Upper lobe of left lung (tissue), 6 donors: ENCODE measurements around the gene SMYD3. TPM values are rescaled to one million over a fixed set of nuclear protein-coding genes. Genes with fewer than 3 reads are reported as not detected.
A peak's percentile ranks its signal among the peaks of the same experiment; 100 is the strongest.

Experiments used
- ATAC-seq, 2 donors: fragments of 200-7000 bp; cut with Tn5 transposase; one replicate each; pipeline ENCODE4 v1.9.1; 2022; ENCODE audit warnings: mild to moderate bottlenecking in 2 of 2, moderate library complexity in 2 of 2; ENCODE audit not compliant: low FRiP score in 2 of 2
- DNase-seq, 2 donors: peaks; one replicate each; pipeline ENCODE4 v3.0.0-alpha.2; 2019 to 2020
- H3K27ac ChIP-seq, 4 donors: fragments of 200-600 bp; sonication (generic); one replicate each; pipeline ENCODE4 v1.5.1; 2016 to 2019
- H3K27me3 ChIP-seq, 4 donors: fragments of 200-600 bp; sonication (generic); one replicate each; pipeline ENCODE4 v1.5.1; 2017 to 2019
- H3K36me3 ChIP-seq, 4 donors: fragments of 200-600 bp; sonication (generic); one replicate each; pipeline ENCODE4 v1.5.1; 2016 to 2019
- H3K4me1 ChIP-seq, 4 donors: fragments of 200-600 bp; sonication (generic); one replicate each; pipeline ENCODE4 v1.5.1; 2018 to 2019
- H3K4me3 ChIP-seq, 4 donors: fragments of 200-600 bp; sonication (generic); one replicate each; pipeline ENCODE4 v1.5.1; 2017 to 2019; ENCODE audit warnings: mild to moderate bottlenecking in 2 of 4, moderate library complexity in 1 of 4
- H3K9me3 ChIP-seq, 4 donors: fragments of 200-600 bp; sonication (generic); one replicate each; pipeline ENCODE4 v1.5.1; 2018 to 2019
- EP300 ChIP-seq, 4 donors: sonication (generic); formaldehyde crosslinking; IDR thresholded peaks; one replicate each; pipeline ENCODE4 v1.5.1; 2017; ENCODE audit warnings: antibody characterized with exemption in 4 of 4, control low read depth in 2 of 4
- POLR2A ChIP-seq, 4 donors: fragments of 450-650 bp; IDR thresholded peaks; one replicate each; pipeline ENCODE4 v1.5.1; 2016 to 2017; ENCODE audit warnings: antibody characterized with exemption in 4 of 4, mild to moderate bottlenecking in 2 of 4
- POLR2AphosphoS5 ChIP-seq, 2 donors: sonication (generic); formaldehyde crosslinking; IDR thresholded peaks; one replicate each; pipeline ENCODE4 v1.5.1; 2017; ENCODE audit warnings: antibody characterized with exemption in 2 of 2
- WGBS, 2 donors: methylation state at CpG; one replicate each; pipeline ENCODE4 v1.1.5; 2017 to 2018; 5-methylcytosine and 5-hydroxymethylcytosine counted together
- total RNA-seq, 6 donors: library from RNA; depleted of rRNA in 4 of 6; stranded (reverse); fragments of >200 nt in 4 of 6; gene quantifications; one replicate each; pipeline versions ENCODE4 v1.1.0 to v1.2.1, GENCODE V29; 2016 to 2021
- TF ChIP-seq, protein P1 (sequence below), 6 experiments: fragments of 450-650 bp in 4 of 6; fragments of 200-600 bp in 2 of 6; sonication (generic) in 2 of 6; IDR thresholded peaks; one replicate each; pipeline ENCODE4 v1.5.1; 2016 to 2019; ENCODE audit warnings: antibody characterized with exemption in 6 of 6
- donor health status: DM: no; HTN: no; CAD: no; lungs with moderate emphysema.
- donor health status: DM: no; HTN: yes; CAD: no; lungs with severe emphysema.

SMYD3 gene
- total RNA-seq, 6 donors from 2014 or later: 22.7 to 109 (median 34.0) TPM

DNA sequence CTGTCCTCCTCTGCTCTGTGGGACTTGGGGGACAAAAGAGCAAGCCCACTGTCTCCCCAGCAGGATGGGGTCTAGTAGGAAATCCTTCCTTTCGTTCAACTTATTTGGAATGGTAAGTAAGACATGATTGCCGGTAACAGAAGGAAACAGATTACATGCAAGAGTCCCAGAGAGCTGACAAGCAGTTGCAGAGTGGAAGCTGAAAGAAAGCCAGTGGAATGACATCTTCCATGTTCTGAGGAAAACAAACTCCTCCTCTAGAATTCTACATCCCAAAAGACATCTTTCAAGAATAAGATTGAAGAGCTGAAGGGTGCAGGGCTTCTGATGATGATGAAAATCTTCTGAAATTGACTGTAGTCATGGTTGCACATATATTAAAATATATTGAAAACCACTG, 732.9 kb downstream of the SMYD3 start:
- no peak overlapping the region for H3K27ac ChIP-seq
- WGBS, 2 donors: 92 to 95% methylated on average over 2 of the region's 2 CpGs
- no peaks in the 10 kb centered on the region for H3K9me3 ChIP-seq
- no peaks in the 10 kb centered on the region for H3K27me3 ChIP-seq
- H3K36me3 ChIP-seq: no peaks in the 10 kb centered on the region
- DNase-seq: no peak
- TF ChIP-seq EP300 (IDR thresholded peaks at IDR 0.05): no peak
- no peak for TF ChIP-seq POLR2AphosphoS5 (IDR thresholded peaks at IDR 0.05)
- TF ChIP-seq, protein P1, sequence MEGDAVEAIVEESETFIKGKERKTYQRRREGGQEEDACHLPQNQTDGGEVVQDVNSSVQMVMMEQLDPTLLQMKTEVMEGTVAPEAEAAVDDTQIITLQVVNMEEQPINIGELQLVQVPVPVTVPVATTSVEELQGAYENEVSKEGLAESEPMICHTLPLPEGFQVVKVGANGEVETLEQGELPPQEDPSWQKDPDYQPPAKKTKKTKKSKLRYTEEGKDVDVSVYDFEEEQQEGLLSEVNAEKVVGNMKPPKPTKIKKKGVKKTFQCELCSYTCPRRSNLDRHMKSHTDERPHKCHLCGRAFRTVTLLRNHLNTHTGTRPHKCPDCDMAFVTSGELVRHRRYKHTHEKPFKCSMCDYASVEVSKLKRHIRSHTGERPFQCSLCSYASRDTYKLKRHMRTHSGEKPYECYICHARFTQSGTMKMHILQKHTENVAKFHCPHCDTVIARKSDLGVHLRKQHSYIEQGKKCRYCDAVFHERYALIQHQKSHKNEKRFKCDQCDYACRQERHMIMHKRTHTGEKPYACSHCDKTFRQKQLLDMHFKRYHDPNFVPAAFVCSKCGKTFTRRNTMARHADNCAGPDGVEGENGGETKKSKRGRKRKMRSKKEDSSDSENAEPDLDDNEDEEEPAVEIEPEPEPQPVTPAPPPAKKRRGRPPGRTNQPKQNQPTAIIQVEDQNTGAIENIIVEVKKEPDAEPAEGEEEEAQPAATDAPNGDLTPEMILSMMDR (IDR thresholded peaks at IDR 0.05): no peak
- no peak for TF ChIP-seq POLR2A (IDR thresholded peaks at IDR 0.05)
- H3K4me3 ChIP-seq: no peak overlapping the region
- no peaks in the 10 kb centered on the region for H3K4me1 ChIP-seq
- no peak for ATAC-seq

- no peak overlapping the region for H3K4me3 ChIP-seq
- DNase-seq: peak in 1 of 2 donors; percentile 18
- WGBS, 2 donors: 94% methylated on average over 3 of the region's 3 CpGs
- H3K27me3 ChIP-seq: no peaks in the 10 kb centered on the region
- H3K9me3 ChIP-seq: no peaks in the 10 kb centered on the region
- no peaks in the 10 kb centered on the region for H3K4me1 ChIP-seq
- TF ChIP-seq POLR2A (IDR thresholded peaks at IDR 0.05) (no peak), POLR2AphosphoS5 (IDR thresholded peaks at IDR 0.05) (no peak), EP300 (IDR thresholded peaks at IDR 0.05) (no peak)
- TF ChIP-seq, protein P1 (IDR thresholded peaks at IDR 0.05): no peak
- no peaks in the 10 kb centered on the region for H3K36me3 ChIP-seq
- H3K27ac ChIP-seq: no peak overlapping the region
- ATAC-seq: no peak
Measured at GRCh38 chr1:245773344-245773743, 733.7 kb downstream of the SMYD3 start.

DNA sequence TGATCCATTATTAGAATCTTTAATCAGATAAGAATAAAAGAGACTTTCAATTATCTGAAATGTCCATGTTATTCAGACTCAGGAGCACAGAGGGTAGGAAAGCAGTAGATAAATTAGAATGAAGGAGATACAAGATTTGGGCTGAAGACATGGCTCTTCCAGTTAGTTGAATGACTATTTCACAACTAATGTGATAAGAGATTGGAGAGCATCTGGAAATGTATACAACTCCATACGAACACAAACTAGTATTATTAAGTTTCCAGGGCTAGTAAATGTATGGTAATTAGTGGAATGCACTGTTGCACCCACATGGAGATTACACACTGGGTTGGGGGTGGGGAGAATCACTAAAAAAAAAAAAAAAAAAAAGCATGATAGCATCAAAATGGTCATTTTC, 734.3 kb downstream of the SMYD3 start:
- Histone ChIP-seq H3K4me3 (no peak overlapping the region), H3K4me1 (no peaks in the 10 kb centered on the region), H3K9me3 (no peaks in the 10 kb centered on the region), H3K27me3 (no peaks in the 10 kb centered on the region), H3K27ac (no peak overlapping the region), H3K36me3 (no peaks in the 10 kb centered on the region)
- 82 to 88% methylated on average over 1 of the region's 1 CpG for WGBS, 2 donors
- TF ChIP-seq POLR2A (IDR thresholded peaks at IDR 0.05) (no peak), POLR2AphosphoS5 (IDR thresholded peaks at IDR 0.05) (no peak)
- ATAC-seq (no peak), DNase-seq (no peak)

DNA sequence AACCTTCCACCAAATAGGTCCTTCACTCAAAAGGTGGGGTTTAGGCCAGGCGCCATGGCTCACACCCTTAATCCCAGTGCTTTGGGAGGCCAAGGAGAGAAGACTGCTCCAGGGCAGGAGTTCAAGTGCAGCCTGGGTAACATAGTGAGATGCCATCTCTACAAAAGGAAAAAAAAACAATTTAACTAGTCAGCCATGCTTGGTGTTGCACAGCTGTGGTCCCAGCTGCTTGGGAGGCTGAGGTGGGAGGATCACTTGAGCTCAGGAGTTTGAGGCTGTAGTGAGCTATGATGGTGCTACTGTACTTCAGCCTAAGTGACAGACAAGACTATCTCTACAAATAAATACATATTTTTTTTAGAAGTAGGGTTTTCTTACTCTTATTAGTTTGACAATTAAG, 734.8 kb downstream of the SMYD3 start:
- ATAC-seq (no peak), DNase-seq (no peak)
- Histone ChIP-seq H3K36me3 (peaks cover 0 to 4% (median 0%) of the 10 kb centered on the region in 4 donors), H3K9me3 (no peaks in the 10 kb centered on the region), H3K4me3 (no peak overlapping the region), H3K27ac (no peak overlapping the region), H3K4me1 (no peaks in the 10 kb centered on the region), H3K27me3 (no peaks in the 10 kb centered on the region)
- WGBS, 2 donors: 96 to 100% methylated on average over 1 of the region's 1 CpG
- TF ChIP-seq POLR2A (IDR thresholded peaks at IDR 0.05): no peak
- no peak for TF ChIP-seq POLR2AphosphoS5 (IDR thresholded peaks at IDR 0.05)
- TF ChIP-seq, protein P1 (IDR thresholded peaks at IDR 0.05): no peak

DNA sequence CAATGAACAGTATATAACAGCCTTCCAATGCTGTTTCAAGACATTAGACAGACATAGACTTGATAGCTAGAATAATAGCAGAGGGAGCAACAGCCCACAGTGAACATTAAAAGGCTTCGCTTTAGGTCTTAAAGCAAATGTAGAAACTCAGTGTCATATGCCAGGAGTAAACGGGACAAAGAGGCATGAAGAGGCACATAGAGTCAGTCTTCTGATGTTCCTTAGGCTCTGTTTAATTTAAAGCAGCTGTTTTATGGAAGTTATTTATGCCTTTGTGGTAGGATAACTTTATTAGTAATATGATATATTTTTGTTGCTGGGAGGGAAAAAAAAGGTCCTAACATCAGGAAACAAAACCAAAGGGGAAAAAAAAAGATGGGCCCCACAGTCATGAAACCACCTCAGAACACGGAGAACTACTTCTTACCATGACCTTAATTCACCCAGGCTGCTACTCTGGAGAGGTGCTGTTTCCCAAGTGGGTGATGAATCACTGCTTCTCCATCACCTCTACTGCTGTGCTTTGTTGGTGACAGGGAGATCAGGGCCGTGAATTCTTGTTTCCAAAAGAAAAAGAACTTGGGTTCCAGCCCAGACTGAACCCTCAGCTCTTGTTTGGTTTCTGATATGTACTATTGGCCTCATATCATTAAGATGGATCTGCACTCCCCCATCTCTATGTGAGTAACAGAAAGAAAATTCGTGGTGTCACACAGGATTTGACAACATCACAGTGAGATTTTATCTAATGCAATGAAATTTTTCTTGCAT, 735.4 kb downstream of the SMYD3 start:
- TF ChIP-seq, protein P1 (IDR thresholded peaks at IDR 0.05): no peak
- no peak for TF ChIP-seq POLR2A (IDR thresholded peaks at IDR 0.05)
- no peak for TF ChIP-seq POLR2AphosphoS5 (IDR thresholded peaks at IDR 0.05)
- no peak for TF ChIP-seq EP300 (IDR thresholded peaks at IDR 0.05)
- no peak overlapping the region for H3K4me3 ChIP-seq

More for the DNA sequence above, 735.4 kb downstream of the SMYD3 start:
- peak in 1 of 2 donors; percentile 17 for ATAC-seq
- Histone ChIP-seq H3K27me3 (no peaks in the 10 kb centered on the region), H3K36me3 (peaks cover 0 to 4% (median 0%) of the 10 kb centered on the region in 4 donors), H3K27ac (no peak overlapping the region), H3K4me1 (no peaks in the 10 kb centered on the region), H3K9me3 (no peaks in the 10 kb centered on the region)
- 58 to 72% methylated on average over 5 of the region's 5 CpGs for WGBS, 2 donors
- DNase-seq: no peak
